B cell (primary cell): ENCODE data around the gene FABP6. TPM values are rescaled to one million over a fixed set of nuclear protein-coding genes. Genes with fewer than 3 reads are reported as not detected.

ENCODE experiments used
- ATAC-seq: fragments of 200-7000 bp; cut with Tn5 transposase; one replicate; pipeline ENCODE4 v1.10.0; 2021; ENCODE audit warnings: low read depth, mild to moderate bottlenecking, moderate number of reproducible peaks, moderate library complexity
- CTCF ChIA-PET: fragments of 350-600 bp; sonication (Branson Sonifier 250); formaldehyde crosslinking; loops from one replicate; lab custom pipeline; 2021; ENCODE audit warnings: antibody characterized with exemption, inconsistent platforms; lab: Charles Lee
- POLR2A ChIA-PET: fragments of 350-600 bp; sonication (Branson Sonifier 250); formaldehyde crosslinking; loops from one replicate; lab custom pipeline; 2021; ENCODE audit warnings: antibody characterized with exemption; lab: Charles Lee
- DNase-seq: peaks from one replicate; pipeline ENCODE4 v3.0.0; 2013
- H2AFZ ChIP-seq: 2 replicates; pipeline ENCODE4 v1.6.1; 2012; ENCODE audit warnings: mild to moderate bottlenecking, low read depth, low read length; ENCODE audit not compliant: insufficient read depth, poor library complexity, severe bottlenecking
- H3K27ac ChIP-seq, 2 donors: 1 replicate in 1 of 2; 2 replicates in 1 of 2; pipeline ENCODE4 v1.5.1; 2012 to 2013; ENCODE audit warnings: low read length in 2 of 2, mild to moderate bottlenecking in 2 of 2, moderate library complexity in 1 of 2
- H3K27me3 ChIP-seq, 4 experiments: fragments of 200-600 bp in 1 of 4; sonication (generic) in 1 of 4; replicated peaks in 1 of 4; 1 replicate in 2 of 4; 2 replicates in 2 of 4; pipeline versions ENCODE4 v1.6.1 to v1.7.0; 2013 to 2016; ENCODE audit warnings: low read length in 3 of 4, mild to moderate bottlenecking in 2 of 4, mixed read lengths in 1 of 4, moderate library complexity in 1 of 4; ENCODE audit not compliant: insufficient read depth in 4 of 4, control insufficient read depth in 3 of 4; ENCODE audit errors: control extremely low read depth in 1 of 4
- H3K36me3 ChIP-seq, 2 experiments: replicated peaks in 1 of 2; 1 replicate in 1 of 2; 2 replicates in 1 of 2; pipeline versions ENCODE4 v1.6.1 to v1.7.1; 2013; ENCODE audit warnings: low read length in 1 of 2; ENCODE audit not compliant: insufficient read depth in 2 of 2, control insufficient read depth in 1 of 2; ENCODE audit errors: control extremely low read depth in 1 of 2, extremely low read depth in 1 of 2
- H3K4me1 ChIP-seq, 2 donors: fragments of 200-600 bp in 1 of 2; sonication (generic) in 1 of 2; 1 replicate in 1 of 2; 2 replicates in 1 of 2; pipeline versions ENCODE4 v1.5.1 to v1.6.1; 2013 to 2017; ENCODE audit warnings: low read length in 2 of 2; ENCODE audit not compliant: control insufficient read depth in 2 of 2, insufficient read depth in 2 of 2
- H3K4me2 ChIP-seq: replicated peaks from 2 replicates; pipeline ENCODE3; 2012; ENCODE audit warnings: mild to moderate bottlenecking, low read depth, low read length; ENCODE audit not compliant: poor library complexity, severe bottlenecking
- H3K4me3 ChIP-seq, 5 experiments: fragments of 200-600 bp in 1 of 5; sonication (generic) in 1 of 5; 1 replicate in 3 of 5; 2 replicates in 2 of 5; pipeline versions ENCODE4 v1.5.1 to v1.7.0; 2011 to 2016; ENCODE audit warnings: low read length in 4 of 5, mild to moderate bottlenecking in 4 of 5, low read depth in 2 of 5, control low read depth in 1 of 5, moderate library complexity in 1 of 5; ENCODE audit not compliant: insufficient read depth in 1 of 5; ENCODE audit errors: control extremely low read depth in 1 of 5, extremely low read depth in 1 of 5
- H3K79me2 ChIP-seq: fragments of 200-600 bp; sonication (generic); one replicate; pipeline ENCODE4 v1.6.0; 2016; ENCODE audit warnings: low read length; ENCODE audit not compliant: control insufficient read depth, insufficient read depth
- H3K9ac ChIP-seq: fragments of 200-600 bp; sonication (generic); 2 replicates; pipeline ENCODE4 v1.6.1; 2017; ENCODE audit warnings: mild to moderate bottlenecking, low read length, moderate library complexity
- H3K9me3 ChIP-seq, 3 donors: one replicate each; pipeline versions ENCODE4 v1.6.1 to v1.7.1; 2013; ENCODE audit warnings: low read length in 2 of 3; ENCODE audit not compliant: control insufficient read depth in 2 of 3, insufficient read depth in 1 of 3; ENCODE audit errors: control extremely low read depth in 1 of 3
- H4K20me1 ChIP-seq: 2 replicates; pipeline ENCODE4 v1.6.0; 2012; ENCODE audit warnings: mild to moderate bottlenecking, low read length; ENCODE audit not compliant: insufficient read depth, control insufficient read depth, poor library complexity, severe bottlenecking
- H3K27ac Mint-ChIP-seq: one replicate; pipeline ENCODE4 v1.8.0; 2021; ENCODE audit warnings: mixed read lengths
- H3K27me3 Mint-ChIP-seq: one replicate; pipeline ENCODE4 v1.8.0; 2021; ENCODE audit warnings: mixed read lengths
- H3K4me1 Mint-ChIP-seq: one replicate; pipeline ENCODE4 v1.8.0; 2021; ENCODE audit warnings: mixed read lengths
- H3K4me3 Mint-ChIP-seq: one replicate; pipeline ENCODE4 v1.8.0; 2021; ENCODE audit warnings: mixed read lengths
- H3K9me3 Mint-ChIP-seq: one replicate; pipeline ENCODE4 v1.8.0; 2022; ENCODE audit warnings: mixed read lengths; ENCODE audit not compliant: insufficient read depth
- CTCF ChIP-seq: fragments of 200-600 bp; IDR thresholded peaks from one replicate; pipeline ENCODE4 v1.8.0; 2022; ENCODE audit warnings: antibody characterized with exemption, mild to moderate bottlenecking
- EZH2 ChIP-seq: IDR thresholded peaks from 2 replicates; pipeline ENCODE4 v1.6.1; 2012; ENCODE audit warnings: borderline replicate concordance, low read depth, mild to moderate bottlenecking, moderate library complexity, low read length; ENCODE audit not compliant: insufficient read depth, poor library complexity, severe bottlenecking
- WGBS: methylation state at CpG from one replicate; pipeline ENCODE4 v1.1.5; 2013; ENCODE audit warnings: missing lambda C conversion rate; ENCODE audit not compliant: insufficient coverage; 5-methylcytosine and 5-hydroxymethylcytosine counted together
- intact Hi-C: fragments of 100-400 bp; cut with micrococcal nuclease; formaldehyde crosslinking; loops from one replicate; pipeline ENCODE4 v1.10.0; 2022
- polyA plus RNA-seq: library from polyadenylated mRNA; depleted of rRNA; stranded (reverse); fragments of >200 nt; gene quantifications from 2 replicates; pipeline ENCODE4 v1.2.3, GENCODE V29; 2012
- total RNA-seq, 2 donors: library from RNA; stranded (reverse); fragments of 120-200 nt in 1 of 2; gene quantifications; 1 replicate in 1 of 2; 2 replicates in 1 of 2; pipeline versions ENCODE4 v1.2.3 to v1.2.4, GENCODE V29; 2013 to 2022

The FABP6 gene
- total and polyA plus RNA-seq, 2 donors (not counting 1 experiment from before 2014, with no cell fraction given): not detected

DNA sequence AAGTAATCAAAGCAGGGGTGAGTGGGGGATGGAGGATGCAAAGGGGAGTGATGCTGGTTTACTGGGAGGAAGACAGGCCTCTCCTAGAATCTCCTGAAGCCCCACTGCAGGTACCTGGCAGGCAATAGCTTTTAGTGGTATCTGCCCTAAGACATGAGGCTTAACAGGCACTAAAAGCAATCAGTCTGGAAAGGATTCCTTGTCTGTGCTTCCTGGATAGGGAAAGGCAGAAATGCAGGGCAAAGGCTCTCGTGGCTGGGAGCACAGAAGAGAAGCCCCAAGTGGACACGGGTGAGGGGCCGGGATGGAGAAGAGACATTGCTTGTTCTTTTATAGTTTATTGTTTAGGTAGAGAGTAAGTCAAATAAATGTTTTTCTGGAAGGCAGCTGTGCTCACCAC, 43.0 kb downstream of the FABP6 start:
- DNase-seq (no peak), ATAC-seq (no peak)
- Histone ChIP-seq H3K4me1 (peaks cover 11 to 13% of the 10 kb centered on the region in 2 donors), H2AFZ (peak overlapping the region; percentile 66), H3K27me3 (no peaks in the 10 kb centered on the region), H4K20me1 (no peaks in the 10 kb centered on the region), H3K9ac (no peak overlapping the region), H3K4me2 (no peak overlapping the region), H3K27ac (no peak overlapping the region), H3K9me3 (no peaks in the 10 kb centered on the region), H3K4me3 (no peak overlapping the region), H3K79me2 (no peaks in the 10 kb centered on the region), H3K36me3 (no peaks in the 10 kb centered on the region)
- no peak overlapping the region for H3K27ac Mint-ChIP-seq
- no peak for TF ChIP-seq EZH2
- TF ChIP-seq CTCF: no peak
- intact Hi-C loops: no loop called here
- 71% methylated on average over 1 of the region's 3 CpGs for WGBS
- H3K9me3 Mint-ChIP-seq: no peaks in the 10 kb centered on the region
- ChIA-PET CTCF (no interaction called here), POLR2A (interaction anchor here (0.6 kb wide), 1 partner anchor 147 kb away, joined by 3 read pairs; the partner anchor contains the start of gene SLU7)
- H3K27me3 Mint-ChIP-seq: peaks cover 9% of the 10 kb centered on the region
- no peak overlapping the region for H3K4me3 Mint-ChIP-seq
- peaks cover 9% of the 10 kb centered on the region for H3K4me1 Mint-ChIP-seq

DNA sequence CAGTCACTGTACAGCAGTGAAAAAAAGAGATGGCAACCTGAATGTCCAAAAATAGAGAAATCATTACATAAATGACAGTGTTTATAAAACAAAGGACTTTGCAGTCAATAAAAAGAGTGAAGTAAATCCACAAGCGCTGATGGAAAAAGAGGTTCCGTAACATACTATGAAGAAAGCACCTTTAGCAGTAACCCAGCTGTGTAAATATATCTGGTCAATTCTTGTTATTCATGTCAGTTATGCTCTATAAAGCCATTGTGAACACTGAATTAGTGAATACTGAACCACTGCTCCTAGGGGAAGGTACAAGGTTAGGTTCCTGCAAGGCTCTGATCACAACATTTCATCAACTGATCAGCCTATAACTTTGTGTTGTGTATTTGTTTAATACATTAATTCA, 43.6 kb downstream of the FABP6 start:
- no peaks in the 10 kb centered on the region for H4K20me1 ChIP-seq
- no CpG with 5 or more reads among the region's 2 CpGs for WGBS
- no peak overlapping the region for H3K4me3 ChIP-seq
- H3K27me3 Mint-ChIP-seq: peaks cover 9% of the 10 kb centered on the region
- H3K9ac ChIP-seq: no peak overlapping the region
- H3K36me3 ChIP-seq: no peaks in the 10 kb centered on the region
- H3K27ac Mint-ChIP-seq: no peak overlapping the region
- H3K4me2 ChIP-seq: no peak overlapping the region
- ATAC-seq (no peak), DNase-seq (no peak)
- H3K4me1 Mint-ChIP-seq: peaks cover 9% of the 10 kb centered on the region
- intact Hi-C loops: no loop called here
- peaks cover 11 to 13% of the 10 kb centered on the region in 2 donors for H3K4me1 ChIP-seq
- POLR2A ChIA-PET: interaction anchor here (0.6 kb wide), 1 partner anchor 146 kb away, joined by 3 read pairs; the partner anchor contains the start of gene SLU7
- no peak overlapping the region for H3K27ac ChIP-seq
- H3K9me3 ChIP-seq: no peaks in the 10 kb centered on the region
- CTCF ChIA-PET: no interaction called here
- TF ChIP-seq CTCF (no peak), EZH2 (no peak)
- H2AFZ ChIP-seq: no peak overlapping the region
- no peaks in the 10 kb centered on the region for H3K27me3 ChIP-seq
- no peaks in the 10 kb centered on the region for H3K9me3 Mint-ChIP-seq
- no peak overlapping the region for H3K4me3 Mint-ChIP-seq
- no peaks in the 10 kb centered on the region for H3K79me2 ChIP-seq
